Left lung (tissue), 10 donors: ENCODE measurements around the gene AARS2. TPM values are rescaled to one million over a fixed set of nuclear protein-coding genes. Genes with fewer than 3 reads are reported as not detected.
"Not testable (repeated sequence)": the region's sequence is repeated elsewhere in the genome, so short reads cannot be mapped to it uniquely, and the experiment has no call there.

Experiments
- ATAC-seq: fragments of 200-7000 bp; cut with Tn5 transposase; one replicate; pipeline ENCODE4 v1.9.1; 2020; ENCODE audit warnings: moderate library complexity
- DNase-seq, 4 donors: peaks; one replicate each; pipeline ENCODE4 v3.0.0-alpha.2; 2013 to 2020
- H3K27ac ChIP-seq, 2 donors: fragments of 200-600 bp; sonication (generic) in 1 of 2; one replicate each; pipeline versions ENCODE4 v1.5.0 to v1.8.0; 2020 to 2021
- H3K27me3 ChIP-seq, 2 donors: fragments of 200-600 bp; sonication (generic) in 1 of 2; one replicate each; pipeline versions ENCODE4 v1.5.0 to v1.8.0; 2020 to 2021
- H3K36me3 ChIP-seq, 2 donors: fragments of 200-600 bp; sonication (generic) in 1 of 2; one replicate each; pipeline versions ENCODE4 v1.5.0 to v1.8.0; 2020 to 2021
- H3K4me1 ChIP-seq, 2 donors: fragments of 200-600 bp; one replicate each; pipeline ENCODE4 v1.8.0; 2021
- H3K4me3 ChIP-seq, 2 donors: fragments of 200-600 bp; sonication (generic) in 1 of 2; one replicate each; pipeline versions ENCODE4 v1.5.0 to v1.8.0; 2020 to 2021; ENCODE audit warnings: mild to moderate bottlenecking in 1 of 2
- H3K9me3 ChIP-seq, 2 donors: fragments of 200-600 bp; sonication (generic) in 1 of 2; one replicate each; pipeline versions ENCODE4 v1.5.0 to v1.8.0; 2020 to 2021
- CTCF ChIP-seq, 2 donors: fragments of 200-600 bp; sonication (generic) in 1 of 2; IDR thresholded peaks; one replicate each; pipeline versions ENCODE4 v1.5.0 to v1.8.0; 2021; ENCODE audit warnings: antibody characterized with exemption in 2 of 2
- intact Hi-C, 2 donors: fragments of 100-400 bp; cut with DNase I; formaldehyde crosslinking; loops; one replicate each; pipeline versions ENCODE4 v1.11.2 to v1.14.2; 2022
- polyA plus RNA-seq, 6 donors: library from polyadenylated mRNA; unstranded; fragments of 120-200 nt; gene quantifications; one replicate each; pipeline ENCODE4 v1.2.1, GENCODE V29; 2013; ENCODE audit not compliant: insufficient read length in 6 of 6
- total RNA-seq, 2 donors: library from RNA; stranded (reverse); fragmentation: NEBNext Ultra II Directional; extraction: Animal tissue kit (Norgen Biotek cat#: 25700); gene quantifications; one replicate each; pipeline ENCODE4 v1.2.1, GENCODE V29; 2021
- donor health status: DM: no; HTN: yes; CAD: no.
- donor health status: DM: no; HTN: no; CAD: no.

Gene AARS2
- total and polyA plus RNA-seq, 8 donors = 10.8 to 18.8 (median 16.2) TPM

DNA sequence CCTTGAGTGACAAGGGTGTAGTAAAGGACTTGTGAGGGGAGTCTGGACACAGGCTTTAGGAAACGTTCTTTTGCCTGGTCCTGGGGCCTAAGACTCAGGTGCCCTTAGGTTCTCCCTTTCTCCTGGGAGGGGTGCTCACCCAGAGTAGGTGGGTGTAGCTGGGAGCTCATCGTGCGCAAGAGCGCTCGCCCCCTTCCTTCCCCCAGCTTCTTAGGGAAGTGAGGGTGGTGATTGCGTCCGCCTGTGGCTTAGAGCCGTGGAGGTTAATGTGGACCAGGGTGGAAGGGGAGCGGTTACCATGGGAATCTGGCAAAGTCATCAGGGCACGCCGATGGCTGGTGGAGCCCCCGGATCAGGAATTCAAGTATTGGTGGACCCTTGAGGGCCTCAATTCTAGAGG, 3.3 kb upstream of the AARS2 start:
- Histone ChIP-seq H3K9me3 (no peaks in the 10 kb centered on the region), H3K36me3 (peaks cover 0 to 3% of the 10 kb centered on the region in 2 donors)

GRCh38 chr6:44315951-44316350, 2.8 kb upstream of the AARS2 start:
- no peak for DNase-seq
- Histone ChIP-seq H3K4me1 (peaks cover 8 to 30% of the 10 kb centered on the region in 2 donors), H3K4me3 (no peak overlapping the region), H3K27me3 (peaks cover 0 to 26% of the 10 kb centered on the region in 2 donors), H3K36me3 (peaks cover 0 to 8% of the 10 kb centered on the region in 2 donors), H3K9me3 (no peaks in the 10 kb centered on the region), H3K27ac (no peak overlapping the region)
- intact Hi-C loops = no loop called here
- TF ChIP-seq CTCF (IDR thresholded peaks at IDR 0.05) = no peak
- no peak for ATAC-seq

More for the DNA sequence above, 3.3 kb upstream of the AARS2 start:
- ATAC-seq (no peak), DNase-seq (no peak)
- H3K27ac ChIP-seq = no peak overlapping the region
- no peak for TF ChIP-seq CTCF (IDR thresholded peaks at IDR 0.05)
- peaks cover 8 to 29% of the 10 kb centered on the region in 2 donors for H3K4me1 ChIP-seq
- no peak overlapping the region for H3K4me3 ChIP-seq
- intact Hi-C loops = no loop called here
- peaks cover 0 to 26% of the 10 kb centered on the region in 2 donors for H3K27me3 ChIP-seq

DNA sequence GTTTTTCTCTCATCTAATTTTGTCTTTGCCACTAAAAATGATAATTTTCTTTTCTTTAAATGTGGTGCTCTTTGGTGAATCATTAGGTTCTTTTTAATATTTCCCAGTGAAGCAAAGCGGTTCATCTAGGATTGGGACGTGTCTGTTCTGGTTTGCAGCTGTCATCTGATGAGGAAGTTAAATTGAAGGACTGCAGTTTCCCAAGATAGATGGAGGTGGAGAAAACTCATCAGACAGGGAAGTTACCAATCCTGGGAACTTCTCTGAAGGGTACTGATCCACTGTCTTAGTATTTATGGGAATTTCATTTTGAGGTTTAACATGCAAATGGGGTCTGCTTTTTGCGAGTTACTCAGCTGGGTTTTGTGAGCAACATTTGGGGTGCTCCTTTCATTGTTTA, 2.4 kb upstream of the AARS2 start:
- Histone ChIP-seq H3K27me3 (peaks cover 0 to 26% of the 10 kb centered on the region in 2 donors), H3K4me3 (no peak overlapping the region), H3K9me3 (no peaks in the 10 kb centered on the region), H3K27ac (no peak overlapping the region), H3K4me1 (peaks cover 8 to 30% of the 10 kb centered on the region in 2 donors), H3K36me3 (peaks cover 0 to 12% of the 10 kb centered on the region in 2 donors)
- intact Hi-C loops = no loop called here
- no peak for TF ChIP-seq CTCF (IDR thresholded peaks at IDR 0.05)
- no peak for ATAC-seq
- no peak for DNase-seq

- H3K27me3 ChIP-seq = peaks cover 0 to 19% of the 10 kb centered on the region in 2 donors
Observed at GRCh38 chr6:44314657-44315056, 1.5 kb upstream of the AARS2 start.

GRCh38 chr6:44311767-44312166, 1.4 kb downstream of the AARS2 start:
- peaks cover 8 to 26% of the 10 kb centered on the region in 2 donors for H3K4me1 ChIP-seq
- H3K36me3 ChIP-seq = peaks cover 0 to 50% of the 10 kb centered on the region in 2 donors
- H3K4me3 ChIP-seq = no peak overlapping the region
- intact Hi-C loops = no loop called here
- no peak for TF ChIP-seq CTCF (IDR thresholded peaks at IDR 0.05)
- DNase-seq (no peak), ATAC-seq (no peak)
- no peak overlapping the region for H3K27ac ChIP-seq
- no peaks in the 10 kb centered on the region for H3K27me3 ChIP-seq
- no peaks in the 10 kb centered on the region for H3K9me3 ChIP-seq

More at GRCh38 chr6:44314657-44315056, 1.5 kb upstream of the AARS2 start:
- H3K4me3 ChIP-seq, DNase-seq, intact Hi-C loops, ATAC-seq, H3K9me3 ChIP-seq, H3K27ac ChIP-seq: not testable (repeated sequence)
- peaks cover 0 to 21% of the 10 kb centered on the region in 2 donors for H3K36me3 ChIP-seq
- H3K4me1 ChIP-seq = peaks cover 8 to 30% of the 10 kb centered on the region in 2 donors

DNA sequence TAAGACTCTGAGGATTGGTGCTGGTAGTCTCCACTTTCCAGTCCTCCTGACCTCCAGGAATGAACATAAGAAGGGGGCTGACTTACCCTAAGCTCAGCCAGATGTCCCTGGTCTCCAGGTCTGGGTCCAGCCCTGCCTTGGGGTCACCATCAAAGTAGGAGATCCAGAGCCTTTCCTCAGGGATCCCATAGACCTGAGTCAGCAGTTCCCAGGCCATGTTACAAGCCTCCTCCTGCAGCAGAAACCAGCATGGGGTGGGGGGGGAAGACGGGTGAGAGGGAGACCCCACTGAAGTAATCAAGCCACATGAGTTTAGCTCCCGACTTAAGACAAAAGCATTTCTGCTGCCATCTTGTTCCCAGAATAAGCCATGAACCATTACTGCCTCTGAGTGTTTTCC, 1.8 kb downstream of the AARS2 start:
- no peak for TF ChIP-seq CTCF (IDR thresholded peaks at IDR 0.05)
- intact Hi-C loops = no loop called here

More for the DNA sequence above, 1.8 kb downstream of the AARS2 start:
- H3K9me3 ChIP-seq = no peaks in the 10 kb centered on the region
- H3K27ac ChIP-seq = no peak overlapping the region
- H3K27me3 ChIP-seq = no peaks in the 10 kb centered on the region
- DNase-seq (no peak), ATAC-seq (no peak)
- peaks cover 0 to 55% of the 10 kb centered on the region in 2 donors for H3K36me3 ChIP-seq
- H3K4me3 ChIP-seq = no peak overlapping the region
- H3K4me1 ChIP-seq = peaks cover 8 to 22% of the 10 kb centered on the region in 2 donors
